IMR-90 (cell line): Measurements from ENCODE around the gene CASP7. TPM values are rescaled to one million over a fixed set of nuclear protein-coding genes. Genes with fewer than 3 reads are reported as not detected.

ENCODE experiments used
- ATAC-seq: fragments of 200-7000 bp; cut with Tn5 transposase; 2 replicates; pipeline ENCODE4 v1.9.1; 2020; ENCODE audit warnings: low read depth, mild to moderate bottlenecking, moderate library complexity
- BruUV-seq: library from RNA; stranded (reverse); fragments of 400-500 nt; replicated peaks from 2 replicates; lab custom pipeline; 2021; lab: Mats Ljungman, UMichigan
- CTCF ChIA-PET: fragments of 300-600 bp; formaldehyde crosslinking; extraction: SDS; loops from one replicate; lab custom pipeline; 2021; ENCODE audit warnings: antibody characterized with exemption; lab: Yijun Ruan, JAX
- POLR2A ChIA-PET: fragments of 300-600 bp; sonication (Branson Sonifier 250); formaldehyde crosslinking; loops from one replicate; lab custom pipeline; 2022; ENCODE audit warnings: antibody characterized with exemption; ENCODE audit not compliant: unreplicated experiment; lab: Charles Lee
- DNase-seq: peaks from one replicate; pipeline ENCODE4 v3.0.0; 2013
- H2AFZ ChIP-seq: replicated peaks from 2 replicates; pipeline ENCODE3; 2013; ENCODE audit warnings: low read length, mild to moderate bottlenecking; ENCODE audit not compliant: poor library complexity
- H2AK5ac ChIP-seq: 2 replicates; pipeline ENCODE4 v1.6.1; 2013; ENCODE audit warnings: low read depth, low read length, inconsistent platforms
- H2AK9ac ChIP-seq: replicated peaks from 2 replicates; pipeline ENCODE3; 2013; ENCODE audit warnings: mild to moderate bottlenecking, low read depth, low read length, moderate library complexity; ENCODE audit not compliant: poor library complexity
- H2BK120ac ChIP-seq: 2 replicates; pipeline ENCODE4 v1.6.1; 2013; ENCODE audit warnings: low read depth, low read length, inconsistent platforms
- H2BK15ac ChIP-seq: 3 replicates; pipeline ENCODE4 v1.6.1; 2013; ENCODE audit warnings: low read depth, low read length, inconsistent platforms
- H2BK20ac ChIP-seq: 2 replicates; pipeline ENCODE4 v1.6.1; 2013; ENCODE audit warnings: low read depth, mild to moderate bottlenecking, inconsistent platforms, low read length, moderate library complexity
- H2BK5ac ChIP-seq: 2 replicates; pipeline ENCODE4 v1.6.1; 2013; ENCODE audit warnings: mild to moderate bottlenecking, low read depth, low read length, inconsistent platforms; ENCODE audit not compliant: poor library complexity, severe bottlenecking
- H3K14ac ChIP-seq: replicated peaks from 2 replicates; pipeline ENCODE4 v1.6.1; 2013; ENCODE audit warnings: low read depth, low read length, inconsistent platforms
- H3K18ac ChIP-seq: 2 replicates; pipeline ENCODE4 v1.6.1; 2013; ENCODE audit warnings: low read depth, low read length, control low read depth
- H3K23ac ChIP-seq: 2 replicates; pipeline ENCODE4 v1.6.1; 2013; ENCODE audit warnings: low read depth, low read length, inconsistent platforms
- H3K27ac ChIP-seq: 2 replicates; pipeline ENCODE4 v1.5.1; 2013; ENCODE audit warnings: mild to moderate bottlenecking, control low read depth, low read length; ENCODE audit not compliant: insufficient read depth
- H3K27me3 ChIP-seq: 2 replicates; pipeline ENCODE4 v1.6.1; 2013; ENCODE audit warnings: low read length; ENCODE audit not compliant: control insufficient read depth, insufficient read depth
- H3K36me3 ChIP-seq: 2 replicates; pipeline ENCODE4 v1.6.1; 2013; ENCODE audit warnings: low read length, mixed read lengths; ENCODE audit not compliant: control insufficient read depth, insufficient read depth
- H3K4ac ChIP-seq: 2 replicates; pipeline ENCODE4 v1.6.1; 2013; ENCODE audit warnings: low read depth, low read length, inconsistent platforms
- H3K4me1 ChIP-seq: 2 replicates; pipeline ENCODE4 v1.6.1; 2013; ENCODE audit warnings: low read length, mixed read lengths; ENCODE audit not compliant: control insufficient read depth, insufficient read depth
- H3K4me2 ChIP-seq: 2 replicates; pipeline ENCODE4 v1.6.1; 2013; ENCODE audit warnings: low read depth, mild to moderate bottlenecking, control low read depth, low read length, moderate library complexity
- H3K4me3 ChIP-seq: 2 replicates; pipeline ENCODE4 v1.5.1; 2013; ENCODE audit warnings: low read depth, mild to moderate bottlenecking, control low read depth, low read length, moderate library complexity; ENCODE audit not compliant: insufficient read depth
- H3K56ac ChIP-seq: 2 replicates; pipeline ENCODE4 v1.6.1; 2013; ENCODE audit warnings: low read length, inconsistent platforms; ENCODE audit not compliant: insufficient read depth; ENCODE audit errors: extremely low read depth
- H3K79me1 ChIP-seq, 2 experiments: 2 replicates each; pipeline ENCODE4 v1.6.1; 2013; ENCODE audit warnings: low read length in 2 of 2, inconsistent platforms in 1 of 2, low read depth in 1 of 2
- H3K9ac ChIP-seq: 2 replicates; pipeline ENCODE4 v1.6.1; 2013; ENCODE audit warnings: low read depth, low read length, control low read depth
- H3K9me1 ChIP-seq: 2 replicates; pipeline ENCODE4 v1.6.1; 2013; ENCODE audit warnings: low read length, inconsistent platforms; ENCODE audit not compliant: insufficient read depth
- H3K9me3 ChIP-seq: 2 replicates; pipeline ENCODE4 v1.6.1; 2013; ENCODE audit warnings: low read length; ENCODE audit not compliant: control insufficient read depth, insufficient read depth
- H4K20me1 ChIP-seq: 2 replicates; pipeline ENCODE4 v1.6.1; 2013; ENCODE audit warnings: low read length, inconsistent platforms; ENCODE audit not compliant: insufficient read depth
- H4K5ac ChIP-seq: 2 replicates; pipeline ENCODE4 v1.6.1; 2013; ENCODE audit warnings: mild to moderate bottlenecking, low read depth, low read length, control low read depth
- H4K8ac ChIP-seq, 2 experiments: 2 replicates each; pipeline ENCODE4 v1.6.1; 2013; ENCODE audit warnings: low read depth in 2 of 2, low read length in 2 of 2, control low read depth in 1 of 2, inconsistent platforms in 1 of 2
- H4K91ac ChIP-seq: 2 replicates; pipeline ENCODE4 v1.6.1; 2013; ENCODE audit warnings: low read depth, low read length, inconsistent platforms; ENCODE audit not compliant: insufficient read depth
- BHLHE40 ChIP-seq: fragments of 150-350 bp; IDR thresholded peaks from 2 replicates; pipeline ENCODE4 v1.6.1; 2016; ENCODE audit warnings: mild to moderate bottlenecking, low read depth, low read length
- CEBPB ChIP-seq: IDR thresholded peaks from 2 replicates; pipeline ENCODE4 v1.6.1; 2012; ENCODE audit warnings: low read depth, low read length, improper control_type of control experiment
- ELK1 ChIP-seq: fragments of 150-350 bp; IDR thresholded peaks from 2 replicates; pipeline ENCODE4 v1.6.1; 2016; ENCODE audit warnings: low read depth, mild to moderate bottlenecking, low read length, moderate library complexity, borderline replicate concordance
- MAZ ChIP-seq: IDR thresholded peaks from 2 replicates; pipeline ENCODE4 v1.6.1; 2012; ENCODE audit warnings: low read depth, mild to moderate bottlenecking, low read length, improper control_type of control experiment, moderate library complexity, borderline replicate concordance
- RAD21 ChIP-seq: IDR thresholded peaks from 2 replicates; pipeline ENCODE4 v1.6.1; 2012; ENCODE audit warnings: low read length, improper control_type of control experiment
- RFX5 ChIP-seq: IDR thresholded peaks from 2 replicates; pipeline ENCODE4 v1.8.0; 2012; ENCODE audit warnings: low read depth, mild to moderate bottlenecking, low read length, moderate library complexity
- USF2 ChIP-seq: fragments of 150-350 bp; IDR thresholded peaks from 2 replicates; pipeline ENCODE4 v1.6.1; 2017; ENCODE audit warnings: mild to moderate bottlenecking, antibody characterized with exemption, low read length, low read depth
- WGBS, 2 experiments: methylation state at CpG; one replicate each; pipeline versions ENCODE4 v1.1.5 to v1.1.7; 2013; ENCODE audit warnings: missing lambda C conversion rate in 2 of 2; ENCODE audit not compliant: insufficient read length in 1 of 2; ENCODE audit errors: extremely low coverage in 2 of 2; 5-methylcytosine and 5-hydroxymethylcytosine counted together
- dilution Hi-C: fragments of 300-500 bp; cut with HindIII; formaldehyde crosslinking; loops from one replicate; pipeline ENCODE4 v1.14.3; 2018; ENCODE audit warnings: low sequenced_read_pairs; ENCODE audit not compliant: unreplicated experiment
- in situ Hi-C: fragments of 300-500 bp; cut with MboI; formaldehyde crosslinking; loops from 3 replicates; pipeline ENCODE4 v1.14.3; 2019; ENCODE audit warnings: low sequenced_read_pairs, inconsistent platforms, mixed read lengths
- intact Hi-C: fragments of 100-400 bp; cut with micrococcal nuclease; formaldehyde crosslinking; loops from 2 replicates; pipeline ENCODE4 v1.10.0; 2022
- polyA plus RNA-seq, 3 experiments: library from polyadenylated mRNA; depleted of rRNA; stranded (reverse); fragments of >200 nt; gene quantifications; 2 replicates each; pipeline ENCODE4 v1.2.3, GENCODE V29; 2012; ENCODE audit warnings: low replicate concordance in 1 of 3
- total RNA-seq: library from RNA; depleted of rRNA; stranded (reverse); fragments of >200 nt; gene quantifications from 2 replicates; pipeline ENCODE4 v1.2.3, GENCODE V29; 2012

Gene CASP7
- total and polyA plus RNA-seq, 2 of the 4 experiments (the other 2 are of a cell fraction): 15.1 to 16.7 TPM

GRCh38 chr10:113681533-113682470 lies 2.1 kb downstream of the CASP7 start:
- no peak overlapping the region for H2BK5ac ChIP-seq
- H3K79me1 ChIP-seq: peaks cover 11 to 29% of the 10 kb centered on the region in 2 experiments
- dilution Hi-C loops (no loop called here), in situ Hi-C loops (no loop called here), intact Hi-C loops (no loop called here)
- H3K36me3 ChIP-seq: no peaks in the 10 kb centered on the region
- no peak overlapping the region for H2BK120ac ChIP-seq
- no peak overlapping the region for H3K4ac ChIP-seq
- TF ChIP-seq USF2: no peak
- no peak for TF ChIP-seq RAD21
- TF ChIP-seq RFX5: no peak
- no peak for TF ChIP-seq BHLHE40
- TF ChIP-seq CEBPB: no peak
- TF ChIP-seq MAZ: no peak
- no peak for TF ChIP-seq ELK1
- POLR2A ChIA-PET: interaction anchor here (0.5 kb wide), 1 partner anchor 998 kb away, joined by 15 read pairs; no protein-coding TSS in a partner anchor
- H3K4me3 ChIP-seq: no peak overlapping the region
- peaks cover 10% of the 10 kb centered on the region; the same call in 1 of the 2 replicates for H3K9me1 ChIP-seq
- no peak overlapping the region for H3K56ac ChIP-seq
- WGBS, 2 experiments: 33% methylated on average over 1 of the region's 5 CpGs; no CpG with 5 or more reads in 1 of the 2 experiments
- no peak for ATAC-seq
- no peak overlapping the region for H3K18ac ChIP-seq
- H2AK9ac ChIP-seq: no peak overlapping the region
- no peaks in the 10 kb centered on the region for H3K27me3 ChIP-seq
- DNase-seq: no peak
- peak overlapping the region; percentile 54; the same call in 1 of the 2 replicates for H3K23ac ChIP-seq
- 0 out of 2 replicates have a peak, but pooled peaks cover 2% of the 10 kb centered on the region for H3K4me1 ChIP-seq
- no peak overlapping the region for H4K5ac ChIP-seq
- H4K8ac ChIP-seq: no peak overlapping the region
- no TSS peak for BruUV-seq
- H3K9me3 ChIP-seq: no peaks in the 10 kb centered on the region
- H2BK15ac ChIP-seq: no peak overlapping the region
- no peak overlapping the region for H3K14ac ChIP-seq
- H4K20me1 ChIP-seq: no peaks in the 10 kb centered on the region
- H3K4me2 ChIP-seq: no peak overlapping the region
- no peak overlapping the region for H3K9ac ChIP-seq
- no peak overlapping the region for H2BK20ac ChIP-seq
- CTCF ChIA-PET: no interaction called here
- no peak overlapping the region for H3K27ac ChIP-seq
- H2AFZ ChIP-seq: no peak overlapping the region
- no peak overlapping the region for H4K91ac ChIP-seq
- no peak overlapping the region for H2AK5ac ChIP-seq
